A673 (cell line): Measurements from ENCODE around the gene SPRR2E.

Experiments
- CTCF ChIP-seq: fragments of 300-800, 200-600 bp; sonication (generic); conservative IDR thresholded peaks from 2 replicates; pipeline ENCODE4 v1.5.1; 2017; ENCODE audit warnings: low read depth, mild to moderate bottlenecking, antibody characterized with exemption, low read length, moderate library complexity, mixed read lengths
- EZH2 ChIP-seq: fragments of 200-600 bp; sonication (generic); IDR thresholded peaks from 2 replicates; pipeline ENCODE4 v1.6.1; 2017; ENCODE audit warnings: borderline replicate concordance, low read depth, mild to moderate bottlenecking, mixed read lengths, antibody characterized with exemption, low read length; ENCODE audit not compliant: poor library complexity, severe bottlenecking

DNA sequence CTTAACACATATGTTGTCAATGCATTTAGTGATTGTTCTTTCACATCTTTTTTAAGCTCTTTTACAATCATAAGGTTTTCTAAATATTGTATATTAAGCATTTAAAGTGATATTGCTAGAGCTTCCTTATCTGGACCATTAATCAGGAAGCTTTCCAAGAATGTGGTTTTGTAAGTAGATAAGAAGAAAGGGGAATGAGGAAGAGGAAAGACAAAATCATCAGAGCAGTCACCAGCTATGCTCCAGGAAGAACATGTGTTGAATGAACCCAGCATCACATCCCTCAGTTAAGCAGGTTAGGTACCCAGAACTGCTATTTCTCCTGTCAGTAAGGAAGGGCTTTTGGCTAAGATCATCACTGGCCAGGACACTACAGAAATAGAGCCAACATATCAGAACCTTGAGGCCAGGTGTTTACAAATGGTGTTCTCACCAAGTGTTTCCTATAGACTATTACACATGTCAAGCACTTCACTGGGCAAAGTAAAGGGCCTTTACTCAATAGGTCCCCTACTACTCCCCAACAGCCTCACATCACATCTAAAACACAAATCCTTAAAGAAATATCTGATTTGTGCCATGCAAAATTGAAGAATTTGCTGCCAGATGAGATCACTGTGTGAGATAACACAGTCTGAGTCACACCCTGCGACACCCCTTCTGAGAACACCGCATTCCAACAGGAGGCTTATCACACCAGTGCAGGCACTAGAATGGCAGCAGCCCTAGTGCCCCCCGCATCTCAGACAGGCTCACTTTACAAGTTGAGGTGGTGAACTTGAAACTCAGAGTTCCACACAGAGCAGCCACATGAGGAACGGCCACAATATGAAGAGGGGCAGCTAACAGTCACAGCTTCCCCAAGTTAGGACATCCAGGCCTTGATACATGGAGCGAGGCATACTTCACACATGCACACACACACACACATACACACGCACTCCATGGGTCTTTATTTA is 35.2 kb downstream of the SPRR2E start:
- TF ChIP-seq CTCF: no peak
- no peak for TF ChIP-seq EZH2
